Liver (tissue), 3 donors: ENCODE measurements around the gene C5orf34.

Experiments used
- CTCF ChIP-seq: fragments of 150-350 bp; IDR thresholded peaks from 2 replicates; pipeline ENCODE4 v1.5.1; 2017; ENCODE audit warnings: improper control_type of control experiment, low read depth, low read length; ENCODE audit not compliant: missing input control
- HNF4A ChIP-seq, 2 donors: conservative IDR thresholded peaks; 2 replicates each; pipeline ENCODE4 v1.6.1; 2016; ENCODE audit warnings: antibody characterized with exemption in 2 of 2, mild to moderate bottlenecking in 2 of 2
- JUND ChIP-seq, 2 donors: IDR thresholded peaks; 2 replicates each; pipeline ENCODE4 v1.6.1; 2016; ENCODE audit warnings: antibody characterized with exemption in 2 of 2
- MAX ChIP-seq: IDR thresholded peaks from 2 replicates; pipeline ENCODE4 v1.6.1; 2016; ENCODE audit warnings: antibody characterized with exemption
- SP1 ChIP-seq: IDR thresholded peaks from 2 replicates; pipeline ENCODE4 v1.6.1; 2018; ENCODE audit warnings: antibody characterized with exemption, mild to moderate bottlenecking
- YY1 ChIP-seq: IDR thresholded peaks from 2 replicates; pipeline ENCODE4 v1.6.1; 2016; ENCODE audit warnings: antibody characterized with exemption, mild to moderate bottlenecking
- donor health status: healthy.
- donor health status: healthy.

- TF ChIP-seq CTCF, result no peak
- no peak for TF ChIP-seq MAX
- TF ChIP-seq JUND (IDR thresholded peaks at IDR 0.05), result no peak
- no peak for TF ChIP-seq YY1
- TF ChIP-seq HNF4A (conservative IDR thresholded peaks at IDR 0.05), result no peak
- TF ChIP-seq SP1, result no peak
Observed at GRCh38 chr5:43485406-43485805, 29.5 kb downstream of the C5orf34 start.
